AG04450 (cell line): ENCODE data around the gene ATG7. TPM values are rescaled to one million over a fixed set of nuclear protein-coding genes. Genes with fewer than 3 reads are reported as not detected.

ENCODE experiments used
- CTCF ChIA-PET: fragments of 300-600, 350-600 bp; formaldehyde crosslinking; extraction: SDS; loops from one replicate; lab custom pipeline; 2022; ENCODE audit warnings: antibody characterized with exemption, inconsistent platforms; lab: Charles Lee
- POLR2A ChIA-PET: fragments of 350-600 bp; formaldehyde crosslinking; extraction: SDS; loops from one replicate; lab custom pipeline; 2021; ENCODE audit warnings: antibody characterized with exemption, inconsistent platforms; lab: Yijun Ruan, JAX
- DNase-seq: peaks from one replicate; pipeline ENCODE4 v3.0.0-alpha.2; 2011; ENCODE audit warnings: low read depth, low spot score
- H3K27ac ChIP-seq: one replicate; pipeline ENCODE4 v1.5.1; 2012; ENCODE audit warnings: low read depth, low read length, control low read depth
- H3K27me3 ChIP-seq: one replicate; pipeline ENCODE4 v1.6.0; 2012; ENCODE audit warnings: low read length; ENCODE audit not compliant: control insufficient read depth, insufficient read depth
- H3K4me3 ChIP-seq: 2 replicates; pipeline ENCODE4 v1.5.1; 2011; ENCODE audit warnings: mild to moderate bottlenecking, low read depth, low read length, control low read depth
- H3K9me3 ChIP-seq: 2 replicates; pipeline ENCODE4 v1.5.1; 2012; ENCODE audit warnings: low read length; ENCODE audit not compliant: control insufficient read depth, insufficient read depth
- polyA plus RNA-seq: library from polyadenylated mRNA; depleted of rRNA; stranded (reverse); fragments of >200 nt; gene quantifications from 2 replicates; pipeline ENCODE4 v1.2.3, GENCODE V29; 2011
- TF ChIP-seq, protein P1 (sequence below): IDR thresholded peaks from 2 replicates; pipeline ENCODE4 v1.5.1; 2011; ENCODE audit warnings: low read depth, low read length, control low read depth, inconsistent platforms

ATG7 gene
- polyA plus RNA-seq, 1 experiment: 51.7 TPM

DNA sequence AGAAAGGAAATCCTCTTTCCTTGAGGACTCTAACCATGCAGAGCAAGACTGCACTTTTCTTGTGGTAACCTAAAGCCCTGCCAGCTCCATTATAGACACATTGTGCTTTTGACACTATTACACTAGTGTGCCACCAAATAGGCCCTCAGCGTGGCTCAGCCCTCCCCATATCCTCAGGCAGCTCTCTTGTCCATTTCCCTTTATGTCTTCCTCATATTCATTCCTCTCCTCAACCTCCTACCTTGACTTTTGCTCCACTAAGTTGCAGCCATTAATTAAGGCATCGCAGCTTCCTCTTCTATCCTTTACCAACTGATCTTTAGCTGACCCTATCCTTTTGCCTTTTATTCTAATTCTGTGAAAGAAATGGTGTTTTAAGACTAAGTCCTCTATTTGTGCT, 3.7 kb downstream of the ATG7 start:
- TF ChIP-seq, protein P1, sequence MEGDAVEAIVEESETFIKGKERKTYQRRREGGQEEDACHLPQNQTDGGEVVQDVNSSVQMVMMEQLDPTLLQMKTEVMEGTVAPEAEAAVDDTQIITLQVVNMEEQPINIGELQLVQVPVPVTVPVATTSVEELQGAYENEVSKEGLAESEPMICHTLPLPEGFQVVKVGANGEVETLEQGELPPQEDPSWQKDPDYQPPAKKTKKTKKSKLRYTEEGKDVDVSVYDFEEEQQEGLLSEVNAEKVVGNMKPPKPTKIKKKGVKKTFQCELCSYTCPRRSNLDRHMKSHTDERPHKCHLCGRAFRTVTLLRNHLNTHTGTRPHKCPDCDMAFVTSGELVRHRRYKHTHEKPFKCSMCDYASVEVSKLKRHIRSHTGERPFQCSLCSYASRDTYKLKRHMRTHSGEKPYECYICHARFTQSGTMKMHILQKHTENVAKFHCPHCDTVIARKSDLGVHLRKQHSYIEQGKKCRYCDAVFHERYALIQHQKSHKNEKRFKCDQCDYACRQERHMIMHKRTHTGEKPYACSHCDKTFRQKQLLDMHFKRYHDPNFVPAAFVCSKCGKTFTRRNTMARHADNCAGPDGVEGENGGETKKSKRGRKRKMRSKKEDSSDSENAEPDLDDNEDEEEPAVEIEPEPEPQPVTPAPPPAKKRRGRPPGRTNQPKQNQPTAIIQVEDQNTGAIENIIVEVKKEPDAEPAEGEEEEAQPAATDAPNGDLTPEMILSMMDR: no peak
- H3K27ac ChIP-seq: no peak overlapping the region
- H3K4me3 ChIP-seq: no peak overlapping the region
- DNase-seq: no peak
- H3K9me3 ChIP-seq: no peaks in the 10 kb centered on the region
- ChIA-PET CTCF (no interaction called here), POLR2A (no interaction called here)
- no peaks in the 10 kb centered on the region for H3K27me3 ChIP-seq

DNA sequence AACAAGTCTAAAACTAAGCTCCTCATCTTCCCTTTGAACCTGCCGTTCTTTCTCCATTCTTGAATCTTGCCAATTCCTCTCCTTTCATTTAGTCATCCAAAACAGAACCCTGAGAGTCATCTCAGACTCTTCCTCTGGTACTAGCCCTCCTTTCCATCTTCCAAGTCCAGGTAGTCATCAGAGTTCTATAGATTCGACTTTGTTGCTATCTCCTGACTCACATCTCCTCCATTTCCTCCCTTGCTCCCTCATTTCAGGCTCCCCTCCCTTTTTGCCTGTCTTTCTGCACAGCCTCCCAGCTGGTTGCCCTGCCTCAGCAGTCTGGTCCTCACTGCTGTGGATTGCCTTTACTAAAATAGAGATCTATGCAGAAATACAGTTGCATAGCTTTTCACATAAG, 4.7 kb downstream of the ATG7 start:
- no peak for DNase-seq
- H3K27ac ChIP-seq: no peak overlapping the region
- H3K9me3 ChIP-seq: no peaks in the 10 kb centered on the region
- CTCF ChIA-PET: interaction anchor here (0.6 kb wide), 1 partner anchor 216 kb away, joined by 3 read pairs; no protein-coding TSS in a partner anchor
- H3K27me3 ChIP-seq: no peaks in the 10 kb centered on the region
- POLR2A ChIA-PET: no interaction called here
- TF ChIP-seq, protein P1: no peak
- H3K4me3 ChIP-seq: no peak overlapping the region

DNA sequence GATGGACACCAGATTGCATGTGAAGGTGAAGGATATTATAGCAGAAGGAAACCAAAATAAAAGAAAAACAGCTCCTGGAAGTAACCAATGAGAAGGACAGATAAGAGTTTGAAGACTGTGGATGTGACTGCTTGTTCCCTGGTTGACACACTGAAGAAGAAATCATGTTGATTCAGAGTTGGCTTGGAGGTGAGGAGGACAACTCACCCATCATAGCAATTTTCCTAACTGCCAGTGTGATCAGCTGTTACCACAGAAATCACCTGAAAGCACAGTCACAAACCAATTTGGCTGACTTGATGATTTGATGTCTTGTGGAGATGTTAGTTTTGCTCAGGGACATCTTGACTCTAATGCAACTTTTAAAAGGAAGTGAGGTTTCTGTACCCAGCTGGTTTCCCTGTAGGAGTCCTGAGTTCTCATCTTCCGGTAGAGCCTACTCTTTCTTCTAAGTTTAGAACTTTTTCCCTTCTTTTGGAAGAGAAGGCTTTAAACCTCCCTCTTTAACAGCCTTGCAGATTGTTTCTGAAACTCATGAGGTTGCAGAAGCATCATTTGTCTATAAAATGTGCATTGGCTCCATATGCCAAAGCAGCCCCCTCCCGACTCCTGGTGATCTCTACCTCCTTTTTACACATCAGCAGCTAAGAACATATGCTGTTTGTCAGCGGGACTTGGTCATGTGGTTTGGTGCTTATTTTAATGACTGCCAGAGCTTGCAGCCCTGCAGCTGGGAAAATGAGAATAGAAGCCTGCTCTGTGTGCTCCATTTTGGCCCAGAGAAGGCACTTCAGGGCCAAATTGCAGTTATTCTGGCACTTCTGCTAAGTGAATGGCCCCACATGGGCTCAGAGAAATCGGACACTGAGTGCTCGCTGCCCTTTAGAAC, 10.3 kb downstream of the ATG7 start:
- Histone ChIP-seq H3K27me3 (no peaks in the 10 kb centered on the region), H3K4me3 (no peak overlapping the region), H3K27ac (peak overlapping the region; percentile 74), H3K9me3 (no peaks in the 10 kb centered on the region)
- TF ChIP-seq, protein P1: no peak
- CTCF ChIA-PET: interaction anchor here (1.0 kb wide), 2 partner anchors 14 to 127 kb away, joined by 3 to 4 read pairs; no protein-coding TSS in a partner anchor
- no peak for DNase-seq
- POLR2A ChIA-PET: interaction anchor here (1.0 to 2.7 kb wide), 3 partner anchors 10 to 87 kb away, joined by 3 to 20 read pairs (median 3); partner anchors contain the start of gene ATG7

DNA sequence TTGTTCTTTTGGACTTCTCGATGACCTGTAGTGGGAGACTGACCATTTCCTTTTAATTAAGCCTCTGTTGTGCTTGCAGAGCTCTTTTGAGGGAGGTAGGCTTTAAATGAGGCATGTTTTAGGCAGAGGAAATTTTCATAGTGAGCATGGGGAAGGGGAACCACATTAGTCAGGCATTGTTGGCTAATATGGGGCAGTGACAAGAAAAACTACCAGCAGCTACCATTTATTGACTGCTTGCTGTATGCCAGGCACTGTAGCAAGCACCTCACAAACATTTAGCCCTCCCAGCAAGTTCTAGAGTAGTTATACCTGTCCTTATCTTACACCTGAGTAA, 10.9 kb downstream of the ATG7 start:
- POLR2A ChIA-PET: interaction anchor here (1.0 to 2.7 kb wide), 2 partner anchors 9 to 10 kb away, joined by 3 to 20 read pairs; partner anchors contain the start of gene ATG7
- H3K9me3 ChIP-seq: no peaks in the 10 kb centered on the region
- no peaks in the 10 kb centered on the region for H3K27me3 ChIP-seq
- TF ChIP-seq, protein P1: no peak
- peak overlapping the region; percentile 74 for H3K27ac ChIP-seq
- H3K4me3 ChIP-seq: no peak overlapping the region
- DNase-seq: no peak
- CTCF ChIA-PET: interaction anchor here (1.0 kb wide), 1 partner anchor 14 kb away, joined by 4 read pairs; no protein-coding TSS in a partner anchor

DNA sequence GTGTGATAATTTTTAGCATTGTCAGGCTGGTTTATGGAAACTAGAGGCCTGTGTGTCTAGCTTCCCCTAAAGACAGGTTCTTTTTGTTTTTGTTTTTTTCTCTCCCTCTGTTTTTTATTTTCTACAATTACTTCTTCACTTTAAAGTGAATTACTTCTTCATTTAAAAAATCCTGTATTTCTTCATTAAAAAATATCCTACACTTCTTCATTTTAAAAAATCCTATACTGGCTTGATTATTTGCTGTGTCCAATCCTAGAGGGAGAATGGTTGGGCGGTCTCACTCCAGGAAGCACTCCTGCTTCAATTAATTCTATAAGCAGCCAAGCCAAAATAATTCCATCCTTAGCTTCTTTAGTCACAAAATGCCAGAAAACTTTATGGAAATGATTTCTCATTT, 11.8 kb downstream of the ATG7 start:
- no peak overlapping the region for H3K27ac ChIP-seq
- TF ChIP-seq, protein P1: no peak
- DNase-seq: no peak
- H3K27me3 ChIP-seq: no peaks in the 10 kb centered on the region
- H3K4me3 ChIP-seq: no peak overlapping the region
- ChIA-PET POLR2A (no interaction called here), CTCF (no interaction called here)
- no peaks in the 10 kb centered on the region for H3K9me3 ChIP-seq
